ENCODE data around the gene FRMD8. TPM values are rescaled to one million over a fixed set of nuclear protein-coding genes. Genes with fewer than 3 reads are reported as not detected.

FRMD8 gene
- total RNA-seq, 1 donor from 2014 or later, result 21.9 TPM

DNA sequence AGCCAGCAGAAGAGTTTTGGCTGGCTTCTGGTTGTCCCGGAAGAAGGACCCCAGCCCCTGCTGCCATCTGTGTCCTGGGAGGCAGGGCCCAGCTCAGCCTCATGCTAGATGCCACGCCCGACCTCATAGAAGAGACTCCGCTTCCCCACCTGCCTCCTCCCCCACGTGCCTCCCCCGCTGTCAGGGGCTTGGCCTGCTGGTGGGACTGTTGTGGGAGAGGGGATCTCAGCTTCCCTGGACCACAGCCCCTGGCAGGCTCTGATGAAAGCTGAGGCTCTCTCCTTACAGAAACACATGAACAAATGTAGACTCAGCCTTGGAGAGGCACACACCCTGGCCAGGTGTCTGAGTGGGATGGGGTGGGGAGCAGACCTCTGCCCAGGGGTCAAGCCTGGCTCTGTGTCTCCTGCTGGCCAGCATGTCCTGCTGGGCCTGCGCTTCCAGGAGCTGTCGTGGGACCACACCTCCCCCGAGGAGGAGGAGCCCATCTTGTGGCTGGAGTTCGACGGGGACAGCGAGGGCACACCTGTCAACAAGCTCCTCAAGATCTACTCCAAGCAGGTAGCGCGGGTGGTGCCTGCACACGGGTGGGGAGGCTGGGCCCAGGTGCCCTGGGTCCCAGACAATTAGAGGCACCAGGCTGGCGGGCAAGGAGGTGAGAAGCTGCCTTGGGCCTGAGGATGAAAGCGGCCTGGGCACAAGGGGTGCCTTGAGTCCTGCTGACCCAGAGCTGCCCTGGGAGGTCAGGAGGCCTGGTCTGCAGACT is 14.1 kb downstream of the FRMD8 start:
- no peak for DNase-seq (ENCODE audit: low read depth)
- peaks cover 45% of the 10 kb centered on the region for H3K36me3 ChIP-seq (ENCODE audit: control insufficient read depth, insufficient read depth, low read length)
- TF ChIP-seq, protein P1, sequence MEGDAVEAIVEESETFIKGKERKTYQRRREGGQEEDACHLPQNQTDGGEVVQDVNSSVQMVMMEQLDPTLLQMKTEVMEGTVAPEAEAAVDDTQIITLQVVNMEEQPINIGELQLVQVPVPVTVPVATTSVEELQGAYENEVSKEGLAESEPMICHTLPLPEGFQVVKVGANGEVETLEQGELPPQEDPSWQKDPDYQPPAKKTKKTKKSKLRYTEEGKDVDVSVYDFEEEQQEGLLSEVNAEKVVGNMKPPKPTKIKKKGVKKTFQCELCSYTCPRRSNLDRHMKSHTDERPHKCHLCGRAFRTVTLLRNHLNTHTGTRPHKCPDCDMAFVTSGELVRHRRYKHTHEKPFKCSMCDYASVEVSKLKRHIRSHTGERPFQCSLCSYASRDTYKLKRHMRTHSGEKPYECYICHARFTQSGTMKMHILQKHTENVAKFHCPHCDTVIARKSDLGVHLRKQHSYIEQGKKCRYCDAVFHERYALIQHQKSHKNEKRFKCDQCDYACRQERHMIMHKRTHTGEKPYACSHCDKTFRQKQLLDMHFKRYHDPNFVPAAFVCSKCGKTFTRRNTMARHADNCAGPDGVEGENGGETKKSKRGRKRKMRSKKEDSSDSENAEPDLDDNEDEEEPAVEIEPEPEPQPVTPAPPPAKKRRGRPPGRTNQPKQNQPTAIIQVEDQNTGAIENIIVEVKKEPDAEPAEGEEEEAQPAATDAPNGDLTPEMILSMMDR (IDR thresholded peaks at IDR 0.05; ENCODE audit: insufficient read depth, low read length, severe bottlenecking), result no peak
- no peak for FAIRE-seq
- no peaks in the 10 kb centered on the region for H3K27me3 ChIP-seq (ENCODE audit: control insufficient read depth, insufficient read depth, low read length)
- H3K4me3 ChIP-seq (ENCODE audit: low read depth, low read length), result no peak overlapping the region

DNA sequence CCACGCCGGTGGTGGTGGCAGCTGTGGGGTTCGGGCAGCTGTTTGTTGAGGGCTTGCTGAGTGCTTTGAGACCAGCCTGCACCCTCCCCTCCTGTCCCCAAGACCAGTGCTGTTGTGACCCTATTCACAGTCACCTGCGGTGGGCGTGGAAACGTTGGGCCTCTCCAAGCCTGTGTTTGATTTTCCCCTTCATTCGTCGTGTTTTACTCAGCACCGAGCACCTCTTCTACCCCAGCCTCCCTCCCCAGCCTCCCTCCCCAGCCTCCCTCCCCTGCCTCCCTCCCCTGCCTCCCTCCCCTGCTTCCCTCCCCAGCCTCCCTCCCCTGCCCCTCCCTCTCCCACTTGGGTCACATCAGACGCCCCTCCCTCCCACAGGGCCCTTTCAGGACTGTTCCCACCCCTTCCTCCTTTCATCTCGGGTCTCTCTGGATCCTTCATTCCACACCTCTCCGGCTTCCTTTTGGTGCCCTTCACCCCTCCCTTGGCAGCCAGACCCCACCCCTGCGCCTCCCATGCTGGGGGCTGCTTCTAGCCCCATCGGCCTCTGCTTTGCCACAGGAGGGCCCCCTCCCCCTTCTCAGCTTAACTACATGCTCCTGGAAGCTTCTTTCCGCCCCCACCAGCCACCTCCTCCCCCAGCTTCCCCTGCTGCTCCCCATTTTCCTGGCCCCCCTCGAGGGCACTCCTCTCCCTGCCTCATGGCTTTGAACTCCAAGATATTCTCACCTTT is 14.8 kb downstream of the FRMD8 start:
- DNase-seq (ENCODE audit: low read depth) (no peak), FAIRE-seq (no peak)
- Histone ChIP-seq H3K4me3 (ENCODE audit: low read depth, low read length) (no peak overlapping the region), H3K36me3 (ENCODE audit: control insufficient read depth, insufficient read depth, low read length) (peaks cover 41% of the 10 kb centered on the region), H3K27me3 (ENCODE audit: control insufficient read depth, insufficient read depth, low read length) (no peaks in the 10 kb centered on the region)
- TF ChIP-seq, protein P1 (IDR thresholded peaks at IDR 0.05; ENCODE audit: insufficient read depth, low read length, severe bottlenecking), result no peak

DNA sequence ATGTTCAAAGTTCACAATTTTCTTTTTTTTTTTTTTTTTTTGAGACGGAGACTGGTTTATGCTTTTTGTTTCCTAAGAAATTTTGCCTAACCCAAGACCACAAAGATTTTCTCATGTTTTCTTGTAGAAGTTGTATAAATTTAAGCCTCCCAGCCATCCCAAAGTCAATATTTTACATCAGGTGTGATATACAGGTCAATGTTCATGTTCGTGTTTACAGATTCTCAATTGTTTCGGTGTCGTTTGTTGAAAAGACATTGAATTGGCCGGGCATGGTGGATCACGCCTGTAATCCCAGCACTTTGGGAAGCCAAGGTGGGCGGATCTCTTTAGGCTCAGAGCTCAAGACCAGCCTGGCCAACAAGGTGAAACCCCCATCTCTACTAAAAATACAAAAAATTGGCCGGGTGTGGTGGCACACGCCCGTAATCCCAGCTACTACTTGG is 15.4 kb downstream of the FRMD8 start:
- no peak for FAIRE-seq
- TF ChIP-seq, protein P1 (IDR thresholded peaks at IDR 0.05; ENCODE audit: insufficient read depth, low read length, severe bottlenecking), result no peak
- Histone ChIP-seq H3K36me3 (ENCODE audit: control insufficient read depth, insufficient read depth, low read length) (peaks cover 38% of the 10 kb centered on the region), H3K4me3 (ENCODE audit: low read depth, low read length) (no peak overlapping the region), H3K27me3 (ENCODE audit: control insufficient read depth, insufficient read depth, low read length) (no peaks in the 10 kb centered on the region)
- no peak for DNase-seq (ENCODE audit: low read depth)

DNA sequence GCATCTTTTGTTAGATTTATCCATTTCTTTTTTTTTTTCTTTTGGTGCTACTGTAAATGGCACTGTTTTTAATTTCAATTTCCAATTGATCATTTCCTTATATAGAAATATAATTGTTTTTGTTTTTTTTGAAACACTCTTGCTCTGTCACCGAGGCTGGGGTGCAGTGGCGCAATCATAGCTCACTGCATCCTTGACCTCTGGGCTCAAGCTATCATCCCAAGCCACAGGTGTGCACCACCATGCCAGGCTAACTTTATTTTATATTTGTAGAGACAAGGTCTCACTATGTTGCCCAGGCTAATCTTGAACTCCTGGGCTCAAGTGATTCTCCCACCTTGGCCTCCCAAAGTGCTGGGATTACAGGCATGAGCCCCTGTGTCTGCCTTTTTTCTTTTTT is 16.4 kb downstream of the FRMD8 start:
- H3K36me3 ChIP-seq (ENCODE audit: control insufficient read depth, insufficient read depth, low read length), result peaks cover 31% of the 10 kb centered on the region
- no peak overlapping the region for H3K4me3 ChIP-seq (ENCODE audit: low read depth, low read length)
- no peak for FAIRE-seq
- H3K27me3 ChIP-seq (ENCODE audit: control insufficient read depth, insufficient read depth, low read length), result no peaks in the 10 kb centered on the region
- TF ChIP-seq, protein P1 (IDR thresholded peaks at IDR 0.05; ENCODE audit: insufficient read depth, low read length, severe bottlenecking), result no peak
- no peak for DNase-seq (ENCODE audit: low read depth)

DNA sequence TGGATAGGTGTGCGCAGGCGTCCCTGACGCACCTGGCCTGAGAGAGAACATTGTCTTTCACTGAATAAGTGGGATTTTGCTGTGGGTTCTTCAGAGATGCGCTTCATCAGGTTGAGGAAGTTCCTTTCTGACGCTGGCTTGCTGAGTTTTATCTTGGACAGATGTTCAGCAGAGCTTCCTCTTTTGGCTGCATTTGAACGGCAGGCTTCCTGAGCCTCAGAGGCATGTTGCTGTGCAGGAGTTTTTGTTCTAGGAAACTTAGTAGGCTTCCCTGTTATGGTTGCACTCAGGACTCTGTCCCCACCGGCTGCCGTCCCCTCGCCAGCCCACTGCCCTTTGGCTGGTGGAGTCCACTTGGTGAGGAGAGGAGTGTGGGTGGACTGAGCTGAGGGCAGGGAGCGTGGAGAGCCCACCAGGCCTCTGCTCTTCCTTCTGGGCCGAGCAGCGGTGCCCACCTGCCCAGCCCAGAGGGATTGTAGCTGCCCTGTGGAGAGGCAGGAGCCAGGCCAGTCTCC is 17.2 kb downstream of the FRMD8 start:
- no peak for DNase-seq (ENCODE audit: low read depth)
- no peaks in the 10 kb centered on the region for H3K27me3 ChIP-seq (ENCODE audit: control insufficient read depth, insufficient read depth, low read length)
- no peak overlapping the region for H3K4me3 ChIP-seq (ENCODE audit: low read depth, low read length)
- TF ChIP-seq, protein P1 (IDR thresholded peaks at IDR 0.05; ENCODE audit: insufficient read depth, low read length, severe bottlenecking), result no peak
- no peak for FAIRE-seq
- H3K36me3 ChIP-seq (ENCODE audit: control insufficient read depth, insufficient read depth, low read length), result peaks cover 32% of the 10 kb centered on the region

Data from bronchial epithelial cell (primary cell).